Spleen (tissue), 7 donors: Measurements from ENCODE around the gene C6orf47.

Source experiments
- CTCF ChIP-seq, 11 experiments: fragments of 200-600 bp in 7 of 11; fragments of 450-650 bp in 4 of 11; sonication (generic) in 4 of 11; IDR thresholded peaks in 8 of 11; conservative IDR thresholded peaks in 3 of 11; 1 replicate in 7 of 11; 2 replicates in 4 of 11; pipeline versions ENCODE4 v1.4.0 to v1.8.0; 2016 to 2021; ENCODE audit warnings: antibody characterized with exemption in 11 of 11, inconsistent platforms in 4 of 11, mild to moderate bottlenecking in 1 of 11
- POLR2A ChIP-seq, 3 donors: fragments of 450-650 bp; IDR thresholded peaks; one replicate each; pipeline ENCODE4 v1.5.1; 2017; ENCODE audit warnings: antibody characterized with exemption in 3 of 3, mild to moderate bottlenecking in 1 of 3
- donor health status: DM: no; HTN: no; CAD: no; lungs with moderate emphysema.
- donor health status: DM: no; HTN: no; CAD: no.
- donor health status: DM: no; HTN: no; CAD: no.

- TF ChIP-seq POLR2A (IDR thresholded peaks at IDR 0.05) (no peak), CTCF (IDR thresholded peaks at IDR 0.05 in 8 of 11, conservative IDR thresholded peaks at IDR 0.05 in 3 of 11) (no peak)
Measured at GRCh38 chr6:31621320-31621939, 39.1 kb downstream of the C6orf47 start.
